ENCODE data around the gene ZNF827.
A peak's percentile ranks its signal among the peaks of the same experiment; 100 is the strongest.

The ZNF827 gene, protein sequence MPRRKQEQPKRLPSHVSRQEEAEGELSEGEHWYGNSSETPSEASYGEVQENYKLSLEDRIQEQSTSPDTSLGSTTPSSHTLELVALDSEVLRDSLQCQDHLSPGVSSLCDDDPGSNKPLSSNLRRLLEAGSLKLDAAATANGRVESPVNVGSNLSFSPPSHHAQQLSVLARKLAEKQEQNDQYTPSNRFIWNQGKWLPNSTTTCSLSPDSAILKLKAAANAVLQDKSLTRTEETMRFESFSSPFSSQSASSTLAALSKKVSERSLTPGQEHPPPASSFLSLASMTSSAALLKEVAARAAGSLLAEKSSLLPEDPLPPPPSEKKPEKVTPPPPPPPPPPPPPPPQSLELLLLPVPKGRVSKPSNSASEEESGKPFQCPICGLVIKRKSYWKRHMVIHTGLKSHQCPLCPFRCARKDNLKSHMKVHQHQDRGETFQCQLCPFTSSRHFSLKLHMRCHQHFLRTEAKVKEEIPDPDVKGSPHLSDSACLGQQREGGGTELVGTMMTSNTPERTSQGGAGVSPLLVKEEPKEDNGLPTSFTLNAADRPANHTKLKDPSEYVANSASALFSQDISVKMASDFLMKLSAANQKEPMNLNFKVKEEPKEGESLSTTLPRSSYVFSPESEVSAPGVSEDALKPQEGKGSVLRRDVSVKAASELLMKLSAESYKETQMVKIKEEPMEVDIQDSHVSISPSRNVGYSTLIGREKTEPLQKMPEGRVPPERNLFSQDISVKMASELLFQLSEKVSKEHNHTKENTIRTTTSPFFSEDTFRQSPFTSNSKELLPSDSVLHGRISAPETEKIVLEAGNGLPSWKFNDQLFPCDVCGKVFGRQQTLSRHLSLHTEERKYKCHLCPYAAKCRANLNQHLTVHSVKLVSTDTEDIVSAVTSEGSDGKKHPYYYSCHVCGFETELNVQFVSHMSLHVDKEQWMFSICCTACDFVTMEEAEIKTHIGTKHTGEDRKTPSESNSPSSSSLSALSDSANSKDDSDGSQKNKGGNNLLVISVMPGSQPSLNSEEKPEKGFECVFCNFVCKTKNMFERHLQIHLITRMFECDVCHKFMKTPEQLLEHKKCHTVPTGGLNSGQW

DNA sequence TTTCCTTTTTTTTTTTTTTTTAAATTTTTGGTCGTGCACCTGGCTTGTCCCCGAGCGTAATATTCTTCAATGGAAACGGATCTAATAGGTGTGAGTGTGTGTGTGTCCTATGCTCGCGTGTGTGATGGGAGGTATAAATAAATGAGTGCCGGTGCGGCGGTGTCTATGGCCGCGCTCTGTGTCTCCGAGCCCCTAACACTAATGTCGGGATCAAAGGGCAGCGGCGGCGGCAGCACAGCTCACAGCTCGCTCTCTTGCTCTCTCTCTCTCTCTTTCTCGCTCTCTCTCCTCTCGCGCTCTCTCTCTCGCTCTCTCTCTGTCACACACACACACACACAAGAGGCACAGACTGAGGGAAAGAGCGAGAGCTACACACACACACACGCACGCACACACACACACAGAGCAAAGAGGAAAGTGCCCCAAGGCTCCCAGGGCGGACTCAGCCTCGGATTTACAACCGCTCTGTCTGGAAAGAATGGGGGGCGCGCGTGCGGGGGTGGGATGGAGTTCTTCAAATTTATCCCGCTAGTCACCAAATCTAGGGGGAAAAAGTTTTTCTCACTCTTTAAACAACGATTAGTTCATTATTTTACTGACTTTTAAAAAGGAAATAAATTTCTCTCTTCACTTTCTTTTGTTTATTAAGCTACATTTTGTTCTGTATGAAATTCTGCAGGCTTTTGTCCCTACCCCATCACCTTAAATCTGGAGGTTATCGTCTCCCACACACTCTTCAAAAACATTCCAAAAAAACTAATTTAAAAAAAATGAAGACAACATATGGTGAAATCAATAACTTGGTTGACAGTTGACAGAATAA is at the start of gene ZNF827:
TSS of gene ZNF827 (minus strand) at position 206 of the 823 bp plus-strand sequence. CDS start 416 bp downstream, outside the sequence.
- peak; percentile 65 for DNase-seq

DNA sequence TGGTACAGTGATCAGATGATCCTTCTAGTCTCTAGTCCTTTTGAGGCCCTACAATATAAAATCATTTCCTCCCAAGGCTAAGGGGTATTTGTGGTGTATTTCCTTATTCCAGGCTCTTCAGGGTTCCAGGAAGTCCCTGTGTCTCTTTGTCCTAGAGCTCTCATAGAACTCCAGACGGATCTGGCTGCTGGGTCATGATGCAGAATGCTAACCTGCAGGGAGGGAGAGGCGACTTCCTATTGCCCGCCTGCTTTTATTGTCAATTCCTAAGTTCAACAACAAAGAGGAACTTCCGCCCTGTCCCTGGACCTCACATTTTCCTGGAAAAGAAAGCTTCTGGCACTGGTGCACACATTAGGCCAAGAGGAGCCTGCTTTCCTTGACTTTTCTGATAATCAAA is 45.9 kb upstream of the ZNF827 start:
- DNase-seq: no peak

DNA sequence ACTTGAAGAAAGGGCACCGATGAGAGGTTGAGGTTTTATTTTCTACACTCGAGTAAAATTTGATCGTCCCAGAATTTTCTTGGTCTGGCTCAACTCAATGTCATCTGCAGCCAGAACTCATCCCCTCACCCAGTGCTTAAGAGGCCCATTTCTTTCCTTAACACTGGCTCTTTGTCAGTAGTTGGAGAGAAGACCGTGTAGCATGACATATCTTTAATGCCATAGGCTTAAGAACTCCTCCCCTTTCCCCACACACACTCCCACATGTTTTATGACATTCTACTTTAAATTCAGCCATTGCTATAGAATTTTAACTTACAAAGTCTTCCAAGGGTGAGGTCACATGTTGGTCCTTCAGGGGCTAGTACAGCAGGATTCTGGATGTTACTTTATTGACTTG is 44.2 kb upstream of the ZNF827 start:
- no peak for DNase-seq

DNA sequence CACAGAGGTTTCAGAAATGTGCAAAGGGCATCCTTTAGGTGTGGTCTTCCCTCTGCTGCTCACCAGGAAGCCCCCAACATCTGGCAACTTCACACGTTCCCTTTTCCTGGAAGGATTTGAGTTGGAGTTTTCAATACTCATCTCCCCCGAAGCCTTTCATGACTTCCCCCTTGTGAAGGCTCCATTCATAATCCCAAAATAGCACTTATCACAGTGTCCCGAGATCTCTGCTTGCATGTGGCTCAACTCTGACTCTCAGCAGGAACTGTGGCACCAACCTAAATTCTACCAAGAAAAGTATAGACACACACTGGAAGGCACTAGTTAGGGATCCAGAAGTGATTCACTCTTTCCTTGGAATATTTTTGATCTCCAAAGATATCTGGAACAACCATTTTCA is 40.5 kb upstream of the ZNF827 start:
- no peak for DNase-seq

DNA sequence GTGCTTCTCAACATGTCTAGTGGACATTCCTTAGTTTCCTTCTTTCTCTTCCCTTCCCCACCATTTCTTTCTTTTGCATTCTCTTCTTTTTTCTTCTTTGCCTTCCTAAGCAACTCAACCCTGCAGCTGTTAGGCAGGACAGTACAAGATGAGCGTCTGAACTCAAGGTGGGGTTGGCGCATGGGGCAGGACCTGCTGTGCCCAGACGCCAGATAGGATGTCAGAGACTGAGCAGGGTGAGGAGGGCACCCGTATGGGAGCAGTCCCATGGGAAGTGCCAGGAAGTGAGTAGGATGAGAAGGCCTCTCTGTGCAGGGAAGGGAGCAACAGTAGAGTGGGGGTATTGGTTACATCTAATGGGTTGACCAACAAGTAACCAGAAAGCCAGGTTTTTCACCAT is 38.1 kb upstream of the ZNF827 start:
- no peak for DNase-seq

DNA sequence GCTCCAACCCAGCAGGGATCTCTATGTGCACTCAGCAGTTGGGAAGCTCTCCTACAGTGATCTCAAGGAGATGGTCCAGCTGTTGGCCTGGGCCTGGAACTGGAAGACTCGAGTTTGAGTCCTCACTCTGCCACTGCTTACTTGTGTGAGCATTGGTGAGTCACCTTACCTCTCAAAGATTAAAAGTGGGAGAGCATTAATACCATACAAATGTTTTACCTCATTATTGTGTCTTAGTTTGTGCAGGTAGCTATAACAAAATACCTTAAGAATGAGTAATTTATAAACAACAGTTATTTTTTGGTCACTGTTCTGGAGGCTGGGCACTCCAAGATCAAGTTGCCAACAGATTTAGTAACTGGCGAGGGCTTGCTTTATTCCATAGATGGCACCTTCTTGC is 21.4 kb upstream of the ZNF827 start:
- DNase-seq: no peak

DNA sequence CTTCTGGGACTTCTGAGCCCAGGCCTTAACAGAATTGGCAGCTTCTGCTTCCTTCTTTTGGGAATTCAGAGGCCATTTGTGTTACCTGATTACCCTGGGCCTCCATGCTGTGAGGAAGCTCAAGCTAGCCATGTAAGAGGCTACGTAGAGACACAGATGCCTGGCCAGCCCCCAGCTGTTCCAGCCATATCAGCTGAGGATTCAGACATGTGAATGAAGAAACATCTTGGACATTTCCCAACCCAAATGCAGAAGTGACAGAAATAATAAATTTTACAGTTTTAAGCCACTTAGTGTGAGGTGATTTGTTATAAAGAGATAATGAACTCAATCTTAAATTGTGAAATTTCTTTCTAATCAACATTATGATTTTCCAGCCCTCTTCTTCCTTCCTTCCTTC is 18.7 kb upstream of the ZNF827 start:
- DNase-seq: no peak

DNA sequence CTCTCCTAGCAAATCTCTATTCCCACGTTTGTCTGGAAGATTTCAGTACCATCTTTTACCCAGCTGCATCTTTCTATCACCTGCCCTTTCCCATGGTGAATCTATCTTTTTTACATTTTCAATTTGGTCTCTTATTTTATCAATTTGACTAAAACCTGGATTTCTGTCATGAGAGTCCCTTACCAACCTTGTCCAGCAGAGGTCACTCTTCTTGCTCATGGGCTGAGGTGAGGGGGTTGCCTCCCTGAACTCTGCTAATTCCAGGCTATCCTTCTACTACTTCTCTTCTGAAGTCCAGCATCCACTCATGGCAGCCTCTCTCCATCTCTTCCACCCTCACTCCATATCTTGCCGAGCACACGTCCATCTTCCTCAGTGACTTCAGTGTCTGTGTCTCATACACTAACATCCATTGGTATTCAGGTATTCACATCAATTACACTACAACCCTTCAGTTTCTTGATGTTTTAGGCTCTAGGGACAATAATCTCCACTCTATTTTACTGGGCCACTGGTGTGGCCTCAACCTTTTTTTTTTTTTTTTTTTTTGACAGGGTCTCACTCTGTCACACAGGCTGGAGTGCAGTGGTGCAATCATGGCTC is 17.8 kb upstream of the ZNF827 start:
- DNase-seq: peak; percentile 32

DNA sequence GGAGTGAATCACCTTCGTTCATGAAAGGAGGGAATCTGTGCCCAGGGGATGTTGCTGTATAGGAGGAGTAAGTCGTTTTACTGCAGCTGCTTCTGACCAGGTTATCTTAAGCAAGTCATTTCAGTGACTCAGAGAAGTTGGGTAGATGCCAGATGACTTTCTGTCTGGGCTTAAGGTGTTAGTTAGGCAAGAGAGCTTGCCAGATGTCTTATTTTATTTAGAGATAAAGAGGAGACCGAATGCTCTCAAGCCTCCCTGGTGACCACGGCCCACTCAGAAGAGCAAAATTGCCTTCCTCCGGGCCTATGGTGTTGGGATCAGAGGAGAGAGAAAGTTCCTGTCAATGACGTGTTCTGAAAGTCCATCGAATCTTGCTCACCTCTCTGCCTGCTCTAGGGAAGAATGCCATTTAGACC is 16.3 kb upstream of the ZNF827 start:
- no peak for DNase-seq

DNA sequence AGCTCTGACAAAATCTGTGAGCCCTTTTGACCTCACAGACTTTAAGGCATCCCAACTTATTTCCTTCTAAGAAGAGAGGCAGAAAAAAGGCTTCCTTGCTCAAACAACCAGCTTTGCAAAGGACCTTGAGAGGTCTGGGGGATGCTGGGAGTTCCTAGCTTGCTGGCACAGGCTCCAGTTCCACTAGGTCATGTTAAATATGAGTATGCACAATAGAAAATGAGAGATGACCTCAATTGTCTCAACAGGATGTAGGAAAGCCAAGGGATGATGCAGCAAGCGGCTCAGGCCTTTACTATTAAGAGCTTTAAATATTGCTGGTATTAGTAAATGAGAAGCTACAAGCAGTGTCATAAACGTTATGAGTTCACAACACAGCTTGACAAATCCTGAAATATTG is 13.3 kb upstream of the ZNF827 start:
- no peak for DNase-seq

DNA sequence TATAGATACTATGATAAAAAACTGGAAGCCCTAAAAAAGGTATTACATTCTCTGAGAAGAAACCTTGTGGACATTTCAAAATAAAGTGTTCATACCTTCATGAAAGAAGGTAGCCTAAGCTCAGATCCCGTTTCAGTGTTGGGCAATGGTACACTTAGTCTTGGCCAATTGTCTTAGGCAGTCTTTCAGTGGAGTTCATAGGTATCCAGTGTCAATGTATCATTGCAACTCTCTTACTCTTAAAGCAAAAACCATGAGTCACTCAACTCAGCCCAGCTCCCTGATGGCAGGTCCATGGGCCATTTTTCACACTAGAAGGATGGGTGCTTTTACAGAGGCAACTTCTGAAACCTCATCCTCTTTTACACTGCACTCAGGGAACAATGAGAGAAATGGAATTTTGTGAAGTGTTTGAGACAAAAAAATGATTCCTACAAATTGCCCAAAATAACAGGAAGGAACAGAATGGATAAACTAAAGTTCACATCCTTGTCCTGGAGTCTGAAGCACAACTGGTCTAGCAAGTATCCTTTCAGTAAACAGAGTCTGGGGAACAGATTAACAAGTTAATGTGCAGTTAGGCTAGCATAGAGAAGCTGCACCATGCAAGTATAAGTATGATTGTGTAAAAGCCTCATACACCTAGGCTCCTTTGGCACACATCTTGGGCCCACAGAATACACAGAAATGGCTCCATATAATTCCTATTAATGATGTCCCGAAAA is 7.0 kb upstream of the ZNF827 start:
- no peak for DNase-seq

DNA sequence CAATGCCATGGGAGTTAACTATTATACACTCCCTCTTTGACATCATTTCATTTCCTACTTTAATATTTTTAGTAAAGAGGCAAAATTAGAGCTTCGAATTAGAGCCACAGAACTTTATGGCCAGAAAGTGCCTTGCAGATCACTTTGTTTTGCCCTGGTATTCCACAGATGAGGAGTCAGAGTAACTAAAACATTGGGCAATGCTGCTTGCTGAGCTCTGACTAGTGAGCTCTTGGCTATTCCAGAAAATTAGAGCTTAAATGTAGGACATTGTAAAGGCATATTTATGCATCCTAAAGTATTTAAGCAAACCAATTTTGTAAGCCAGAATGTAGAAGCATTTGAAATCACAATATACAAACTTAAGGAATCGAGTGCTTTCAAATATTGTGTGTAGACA is 6.3 kb upstream of the ZNF827 start:
- no peak for DNase-seq

DNA sequence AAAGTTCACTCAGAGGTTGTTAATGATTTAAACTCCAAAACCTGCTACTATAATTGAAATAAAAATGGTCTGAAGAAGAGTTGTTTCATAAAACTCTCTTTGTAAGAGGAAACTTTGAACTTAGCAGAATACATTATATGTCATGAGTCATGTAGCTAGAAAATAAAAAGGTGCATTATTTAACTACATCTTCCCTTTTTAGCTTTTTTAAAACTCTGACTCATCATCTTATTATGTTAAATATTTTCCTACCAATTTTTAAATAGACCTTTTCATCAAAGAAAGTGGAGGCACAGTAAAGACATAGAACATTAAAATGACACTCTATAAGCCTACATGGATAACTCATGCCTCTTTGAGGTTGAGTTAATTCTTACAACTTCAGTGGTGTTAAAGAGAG is 1.2 kb upstream of the ZNF827 start:
- DNase-seq: no peak

DNA sequence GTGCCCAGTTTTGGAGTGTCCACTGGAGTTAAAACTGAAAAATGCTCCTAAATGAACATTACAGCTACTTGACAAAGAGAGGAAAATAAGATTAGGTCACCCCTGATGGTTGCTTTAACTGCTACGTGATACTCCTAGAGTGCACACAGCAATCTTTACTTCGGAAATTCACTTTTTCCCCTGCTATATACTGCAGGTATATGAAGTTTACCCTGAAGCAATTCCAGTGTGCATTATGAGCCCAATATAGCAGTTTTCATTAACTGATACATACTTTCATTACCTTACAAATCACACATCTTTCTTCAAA is 773 bp upstream of the ZNF827 start:
- DNase-seq: no peak

DNA sequence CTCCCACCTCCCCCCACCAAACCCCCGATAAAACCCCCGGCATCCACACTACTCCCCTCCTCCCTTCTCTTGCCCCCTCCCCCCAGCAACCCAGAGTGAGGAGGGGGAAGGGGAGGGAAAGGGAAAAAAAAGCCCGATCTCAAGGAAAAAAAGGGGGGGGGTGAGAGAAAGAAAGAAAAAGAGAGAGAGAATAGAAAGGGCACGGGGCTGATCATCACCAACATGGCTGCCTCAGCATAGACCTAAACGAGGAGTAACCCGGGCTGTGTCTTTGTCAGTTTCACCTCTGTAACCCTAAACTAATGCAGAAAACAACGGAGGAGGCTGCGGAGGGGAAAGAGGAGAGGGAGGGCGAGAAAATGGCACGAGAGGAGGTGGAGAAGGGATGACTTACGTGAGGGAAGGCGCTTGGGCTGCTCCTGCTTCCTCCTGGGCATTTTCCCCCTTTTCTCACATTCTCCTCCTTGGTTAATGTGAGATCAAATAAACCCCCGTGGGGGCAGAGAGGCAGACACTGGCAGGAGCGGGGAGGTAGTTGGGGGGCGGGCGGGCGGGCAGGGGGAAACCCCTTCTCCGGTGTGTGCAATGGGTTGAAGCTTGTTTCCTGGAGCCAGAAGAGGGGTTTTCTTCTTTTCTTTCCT is 532 bp downstream of the ZNF827 start:
- DNase-seq: peak; percentile 42

DNA sequence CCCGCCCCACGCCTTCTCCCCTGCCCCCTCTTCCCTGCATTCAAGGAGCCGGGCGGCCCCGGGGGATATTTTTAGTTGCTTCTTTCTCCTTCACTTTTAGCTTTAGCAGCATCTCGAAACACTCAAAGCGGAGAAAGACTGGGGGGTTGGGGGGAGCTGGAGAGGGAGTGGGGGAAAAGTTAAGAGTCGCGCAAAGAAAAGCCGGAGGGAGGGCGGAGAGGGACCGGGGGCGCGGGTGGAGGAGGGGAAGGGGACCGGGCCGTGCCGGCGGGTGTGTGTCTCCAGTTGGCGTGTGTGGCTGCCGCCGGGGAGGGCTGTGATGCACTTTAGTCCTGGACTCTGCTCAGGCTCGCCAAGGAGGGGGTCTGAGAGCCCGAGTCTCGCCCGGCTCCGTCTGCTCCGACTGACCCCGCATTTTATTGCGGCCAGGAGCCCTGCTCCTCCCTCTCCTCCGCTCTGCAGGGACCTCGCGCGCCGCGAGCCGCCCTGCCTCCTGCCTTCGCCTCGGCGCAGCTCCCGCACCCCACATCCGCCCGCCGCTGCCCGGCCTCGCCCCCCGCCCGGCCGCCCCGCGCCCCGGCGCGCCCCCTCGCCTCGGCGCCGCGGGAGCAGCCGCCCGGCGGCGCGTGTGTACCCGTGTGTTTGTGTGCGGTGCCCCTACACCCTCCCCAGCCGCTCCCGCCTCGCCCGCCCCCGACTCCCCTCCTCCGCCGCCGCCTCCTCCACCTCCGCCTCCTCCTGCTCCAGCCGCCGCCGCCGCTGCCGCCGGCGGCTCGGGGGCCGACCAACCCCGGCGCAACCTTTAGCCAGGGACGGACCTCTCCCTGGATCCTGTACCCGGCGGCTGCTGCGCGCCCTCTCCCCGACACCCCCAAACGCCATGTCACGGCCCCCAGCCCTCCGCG is 1.4 kb downstream of the ZNF827 start:
- DNase-seq: peak; percentile 38

DNA sequence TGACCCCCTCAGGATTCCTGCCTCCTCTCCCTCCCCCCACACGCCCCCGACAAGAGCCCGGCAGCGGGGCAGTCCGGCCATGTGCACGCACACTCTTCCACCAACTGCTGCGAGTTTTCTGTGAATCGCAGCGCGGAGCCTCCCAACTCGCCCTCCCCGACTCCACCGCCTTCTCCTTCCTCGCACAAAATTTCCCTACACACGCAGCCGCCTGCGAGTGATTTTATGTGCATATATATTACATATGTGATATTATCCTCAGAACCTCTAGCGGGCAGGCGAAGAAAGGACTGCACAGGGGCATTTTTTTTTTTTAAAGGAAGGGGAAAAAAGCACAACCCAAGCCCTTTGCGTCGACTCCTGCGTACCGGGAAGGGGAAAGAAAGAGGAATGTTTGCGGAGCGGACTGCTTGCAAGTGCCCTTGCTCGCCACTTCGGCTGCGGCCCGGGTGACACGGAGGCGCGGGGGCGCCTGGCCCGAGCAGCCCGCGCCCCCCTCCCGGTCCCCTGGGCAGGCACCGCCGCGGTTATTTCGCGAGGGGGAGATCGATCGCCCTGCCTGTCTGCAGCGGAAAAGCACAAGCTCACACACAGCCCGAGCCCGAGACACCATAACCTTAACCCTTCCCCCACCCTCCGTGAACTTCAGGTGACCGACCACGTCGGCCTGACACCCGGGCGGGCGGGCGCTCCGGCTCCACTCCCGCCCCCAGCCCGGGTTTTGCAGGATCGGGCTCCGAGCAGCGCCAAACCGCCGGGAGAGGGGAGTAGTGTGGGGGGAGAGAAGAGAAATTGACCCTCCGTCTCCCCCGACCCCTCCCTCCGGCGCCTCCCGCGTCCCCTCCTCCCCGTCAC is 2.3 kb downstream of the ZNF827 start:
- peak; percentile 67 for DNase-seq

DNA sequence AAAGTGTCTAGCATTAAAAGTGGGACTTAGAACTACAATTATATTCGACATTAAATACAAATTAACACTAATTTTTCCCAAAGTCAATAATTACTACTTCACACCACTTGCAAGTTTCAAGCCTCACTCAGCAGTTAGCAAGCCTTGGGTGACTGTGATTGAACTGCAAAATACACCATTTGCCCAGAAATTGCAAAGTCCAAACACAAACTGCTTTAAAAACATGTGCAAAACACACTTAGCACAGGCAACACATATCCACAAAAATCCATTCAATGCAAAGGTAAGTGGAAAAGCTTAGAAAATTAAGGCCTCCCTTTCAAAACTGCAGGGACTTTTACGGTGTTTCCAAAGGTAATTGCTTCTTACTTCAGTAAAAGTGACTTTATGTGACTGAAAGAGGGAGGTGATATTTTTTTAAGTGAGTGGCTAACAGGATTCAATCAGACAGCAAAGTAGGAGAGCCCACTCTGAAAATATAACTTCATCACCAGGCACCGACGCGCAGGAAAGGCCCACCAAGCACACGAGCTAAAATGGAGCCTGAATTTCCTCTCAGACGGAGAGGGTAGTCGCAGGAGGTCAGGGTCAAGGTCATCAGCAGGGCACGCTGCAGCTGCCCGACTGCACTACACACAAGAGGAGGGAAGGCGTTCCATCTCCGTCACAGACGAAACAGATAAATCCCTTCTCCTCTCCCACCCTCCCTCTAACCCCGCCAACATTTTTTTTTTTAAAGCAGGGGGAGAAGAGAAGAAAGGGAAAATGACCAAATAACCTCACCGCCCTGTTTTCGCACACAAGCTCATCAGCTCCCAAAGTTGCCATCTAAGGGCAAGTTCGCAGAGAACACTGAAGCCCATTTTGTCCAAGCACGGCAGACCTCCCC is 3.1 kb downstream of the ZNF827 start:
- DNase-seq: peak; percentile 9

Measured in activated gamma-delta T cell treated with Interleukin-2 at 50 U/mL for 16 hours (primary cell).